SH-SY5Y (cell line): Measurements from ENCODE around the gene PATL1.

Source experiments
- GATA2 ChIP-seq: IDR thresholded peaks from 2 replicates; pipeline ENCODE4 v1.6.1; 2011; ENCODE audit warnings: mild to moderate bottlenecking, low read depth, low read length
- GATA3 ChIP-seq: IDR thresholded peaks from 2 replicates; pipeline ENCODE4 v1.6.1; 2011; ENCODE audit warnings: low read depth, mild to moderate bottlenecking, low read length, moderate library complexity

GRCh38 chr11:59673291-59673690 lies 4.5 kb upstream of the PATL1 start:
- no peak for TF ChIP-seq GATA3
- no peak for TF ChIP-seq GATA2
